ENCODE measurements around the gene POGZ.

POGZ gene

DNA sequence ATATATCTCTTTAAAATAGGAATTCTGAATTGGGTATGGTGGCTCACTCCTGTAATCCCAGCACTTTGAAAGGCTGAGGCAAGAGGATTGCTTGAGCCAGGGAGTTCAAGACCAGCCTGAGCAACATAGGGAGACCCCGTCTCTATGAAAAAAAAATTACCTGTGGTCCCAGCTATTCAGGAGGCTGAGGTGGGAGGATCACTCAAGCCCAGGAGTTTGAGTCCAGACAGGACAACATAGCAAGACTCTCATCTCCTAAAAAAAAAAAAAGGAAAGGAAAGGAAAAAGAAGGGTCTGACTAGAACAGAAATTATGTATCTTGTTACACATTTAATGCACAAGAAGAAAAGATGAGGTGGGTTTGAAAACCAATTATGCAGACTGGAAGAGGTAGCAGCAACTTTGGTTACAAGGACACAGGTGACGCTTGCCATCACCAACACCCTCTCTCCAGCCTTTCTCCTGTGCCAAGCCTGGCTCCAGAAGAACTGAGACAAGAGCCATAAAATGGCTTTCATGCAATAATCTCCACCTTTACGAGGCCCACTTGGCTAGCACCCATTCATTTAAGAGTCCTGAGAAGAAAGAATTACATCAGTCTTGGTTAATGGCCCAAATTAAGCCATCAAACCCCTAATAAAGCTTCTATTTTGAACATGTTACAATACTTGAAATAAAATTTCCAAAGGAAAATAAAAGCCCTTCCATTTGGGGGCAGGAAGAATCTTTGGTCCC, 82.0 kb downstream of the POGZ start:
- ATAC-seq = no peak
- no peak for TF ChIP-seq ZC3H10 (CRISPR knock-in tag; IDR thresholded peaks at IDR 0.05)

DNA sequence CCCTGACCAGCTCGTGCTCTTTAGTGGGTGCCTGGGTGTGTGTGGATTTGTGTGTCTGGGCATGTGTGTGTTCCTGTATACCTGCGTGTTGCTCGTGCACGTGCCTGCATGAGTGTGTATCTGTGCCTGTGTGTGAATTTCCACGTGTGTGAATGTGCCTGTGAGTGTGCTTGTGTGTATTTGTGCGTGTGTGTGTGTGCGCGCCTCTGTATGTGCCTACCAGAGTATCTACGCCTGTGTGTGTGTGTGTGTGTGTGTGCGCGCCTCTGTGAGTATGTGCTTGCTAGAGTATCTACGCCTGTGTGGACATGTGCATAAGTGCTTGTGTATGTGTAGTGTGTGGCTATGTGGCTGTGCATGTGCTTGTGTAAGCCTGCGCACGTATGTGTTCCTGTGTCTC, 86.1 kb downstream of the POGZ start:
- no peak for ATAC-seq
- TF ChIP-seq ZC3H10 (CRISPR knock-in tag; IDR thresholded peaks at IDR 0.05) (no peak), OSR1 (CRISPR knock-in tag; IDR thresholded peaks at IDR 0.05) (no peak), ESRRG (CRISPR knock-in tag; IDR thresholded peaks at IDR 0.05) (no peak)
- TF ChIP-seq, protein P1, sequence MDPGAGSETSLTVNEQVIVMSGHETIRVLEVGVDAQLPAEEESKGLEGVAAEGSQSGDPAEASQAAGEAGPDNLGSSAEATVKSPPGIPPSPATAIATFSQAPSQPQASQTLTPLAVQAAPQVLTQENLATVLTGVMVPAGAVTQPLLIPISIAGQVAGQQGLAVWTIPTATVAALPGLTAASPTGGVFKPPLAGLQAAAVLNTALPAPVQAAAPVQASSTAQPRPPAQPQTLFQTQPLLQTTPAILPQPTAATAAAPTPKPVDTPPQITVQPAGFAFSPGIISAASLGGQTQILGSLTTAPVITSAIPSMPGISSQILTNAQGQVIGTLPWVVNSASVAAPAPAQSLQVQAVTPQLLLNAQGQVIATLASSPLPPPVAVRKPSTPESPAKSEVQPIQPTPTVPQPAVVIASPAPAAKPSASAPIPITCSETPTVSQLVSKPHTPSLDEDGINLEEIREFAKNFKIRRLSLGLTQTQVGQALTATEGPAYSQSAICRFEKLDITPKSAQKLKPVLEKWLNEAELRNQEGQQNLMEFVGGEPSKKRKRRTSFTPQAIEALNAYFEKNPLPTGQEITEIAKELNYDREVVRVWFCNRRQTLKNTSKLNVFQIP (CRISPR knock-in tag; IDR thresholded peaks at IDR 0.05; ENCODE audit: borderline replicate concordance, low read depth) = no peak
- TF ChIP-seq, protein P2, sequence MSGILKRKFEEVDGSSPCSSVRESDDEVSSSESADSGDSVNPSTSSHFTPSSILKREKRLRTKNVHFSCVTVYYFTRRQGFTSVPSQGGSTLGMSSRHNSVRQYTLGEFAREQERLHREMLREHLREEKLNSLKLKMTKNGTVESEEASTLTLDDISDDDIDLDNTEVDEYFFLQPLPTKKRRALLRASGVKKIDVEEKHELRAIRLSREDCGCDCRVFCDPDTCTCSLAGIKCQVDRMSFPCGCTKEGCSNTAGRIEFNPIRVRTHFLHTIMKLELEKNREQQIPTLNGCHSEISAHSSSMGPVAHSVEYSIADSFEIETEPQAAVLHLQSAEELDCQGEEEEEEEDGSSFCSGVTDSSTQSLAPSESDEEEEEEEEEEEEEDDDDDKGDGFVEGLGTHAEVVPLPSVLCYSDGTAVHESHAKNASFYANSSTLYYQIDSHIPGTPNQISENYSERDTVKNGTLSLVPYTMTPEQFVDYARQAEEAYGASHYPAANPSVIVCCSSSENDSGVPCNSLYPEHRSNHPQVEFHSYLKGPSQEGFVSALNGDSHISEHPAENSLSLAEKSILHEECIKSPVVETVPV (CRISPR knock-in tag; IDR thresholded peaks at IDR 0.05) = no peak

DNA sequence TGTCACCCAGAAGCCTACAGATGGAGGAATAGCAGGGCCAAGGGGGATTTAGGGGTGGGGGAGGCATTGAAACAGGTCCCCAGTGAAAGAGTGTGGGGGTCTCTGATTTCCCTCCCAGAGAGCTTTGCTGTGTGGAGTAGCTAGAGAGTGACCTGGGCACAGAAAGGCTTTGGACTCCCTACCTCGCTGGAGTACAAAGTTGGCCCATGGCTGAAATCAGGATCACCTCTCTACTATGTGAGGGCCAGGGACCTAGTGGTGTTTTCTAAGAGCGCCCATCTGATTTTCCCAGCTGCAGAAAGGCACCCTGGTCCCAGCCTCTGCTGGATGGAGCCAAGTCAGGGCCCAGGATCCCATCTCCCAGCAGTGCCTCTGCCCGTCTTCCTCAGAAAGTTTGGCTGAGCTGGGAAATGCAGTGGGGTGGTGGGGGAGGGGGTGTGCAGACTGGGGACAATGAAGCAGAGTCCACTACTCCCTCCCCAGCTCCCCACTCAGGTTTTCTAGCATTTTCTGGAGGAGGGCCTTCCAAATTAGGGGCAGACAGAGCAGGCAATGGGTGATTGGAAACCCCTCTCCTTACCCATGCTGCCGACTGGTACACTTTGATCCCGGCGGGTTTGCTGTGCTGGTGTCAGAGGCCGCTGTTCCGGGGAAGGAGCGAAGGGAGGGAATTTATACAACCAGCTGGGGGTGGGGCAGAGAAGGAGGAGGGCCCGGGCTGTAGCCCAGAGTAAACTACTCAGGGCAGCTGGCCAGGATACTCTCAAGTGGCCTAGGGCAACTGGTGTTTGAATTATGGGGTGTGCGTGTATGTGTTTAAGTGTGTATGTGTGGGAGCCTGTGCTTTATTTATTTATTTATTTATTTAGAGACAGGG, 87.0 kb downstream of the POGZ start, which contains the start of gene SELENBP1:
Gene SELENBP1, minus strand, starts transcription at position 648 of the 877 bp plus-strand sequence. Its CDS starts 64 bp downstream, at position 584.
- TF ChIP-seq ARNTL (CRISPR knock-in tag; IDR thresholded peaks at IDR 0.05; ENCODE audit: borderline replicate concordance, low read depth) = no peak
- TF ChIP-seq ZFP30 (CRISPR knock-in tag; IDR thresholded peaks at IDR 0.05) = no peak
- TF ChIP-seq TOX (CRISPR knock-in tag; IDR thresholded peaks at IDR 0.05; ENCODE audit: borderline replicate concordance) = no peak

DNA sequence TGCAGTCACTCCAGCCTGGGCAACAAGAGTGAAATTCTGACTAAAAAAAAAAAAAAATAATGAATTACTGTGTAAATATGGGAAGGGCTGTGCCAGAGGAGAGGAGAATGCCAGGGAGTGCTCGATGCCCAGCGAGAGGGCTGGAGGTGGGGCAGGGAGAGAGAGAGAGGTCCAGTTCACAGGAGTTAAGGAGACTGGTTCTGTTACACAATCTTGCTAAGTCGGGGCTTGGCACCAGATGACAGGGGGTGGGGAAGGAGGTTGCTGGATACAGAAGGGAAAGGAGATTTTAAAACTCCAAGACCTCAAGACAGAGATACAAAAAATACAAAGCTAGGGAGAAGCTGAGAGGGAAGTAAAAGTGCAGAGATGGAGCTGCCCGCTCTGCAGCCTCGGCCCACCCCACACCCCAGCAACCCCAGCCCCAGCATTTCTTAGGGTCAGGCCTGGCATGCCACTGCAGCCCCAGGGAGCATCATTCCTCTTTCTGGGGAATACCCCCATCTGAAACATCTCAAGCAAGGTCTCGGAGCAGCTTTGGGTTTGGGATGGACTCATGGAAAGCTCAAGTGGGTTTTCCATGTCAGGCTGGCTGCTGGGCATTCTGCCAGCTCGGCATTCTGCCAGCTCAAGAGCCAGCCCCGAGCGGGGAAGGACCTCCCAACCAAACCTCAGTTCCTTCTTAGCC, 87.8 kb downstream of the POGZ start:
- ATAC-seq = peak; percentile 34
- TF ChIP-seq ZC3H10 (CRISPR knock-in tag; IDR thresholded peaks at IDR 0.05) = no peak
- TF ChIP-seq, protein P3, sequence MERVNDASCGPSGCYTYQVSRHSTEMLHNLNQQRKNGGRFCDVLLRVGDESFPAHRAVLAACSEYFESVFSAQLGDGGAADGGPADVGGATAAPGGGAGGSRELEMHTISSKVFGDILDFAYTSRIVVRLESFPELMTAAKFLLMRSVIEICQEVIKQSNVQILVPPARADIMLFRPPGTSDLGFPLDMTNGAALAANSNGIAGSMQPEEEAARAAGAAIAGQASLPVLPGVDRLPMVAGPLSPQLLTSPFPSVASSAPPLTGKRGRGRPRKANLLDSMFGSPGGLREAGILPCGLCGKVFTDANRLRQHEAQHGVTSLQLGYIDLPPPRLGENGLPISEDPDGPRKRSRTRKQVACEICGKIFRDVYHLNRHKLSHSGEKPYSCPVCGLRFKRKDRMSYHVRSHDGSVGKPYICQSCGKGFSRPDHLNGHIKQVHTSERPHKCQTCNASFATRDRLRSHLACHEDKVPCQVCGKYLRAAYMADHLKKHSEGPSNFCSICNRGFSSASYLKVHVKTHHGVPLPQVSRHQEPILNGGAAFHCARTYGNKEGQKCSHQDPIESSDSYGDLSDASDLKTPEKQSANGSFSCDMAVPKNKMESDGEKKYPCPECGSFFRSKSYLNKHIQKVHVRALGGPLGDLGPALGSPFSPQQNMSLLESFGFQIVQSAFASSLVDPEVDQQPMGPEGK (CRISPR knock-in tag; IDR thresholded peaks at IDR 0.05; ENCODE audit: borderline replicate concordance) = no peak

More for the DNA sequence above, 87.0 kb downstream of the POGZ start, which contains the start of gene SELENBP1:
- ATAC-seq = peak; percentile 27

DNA sequence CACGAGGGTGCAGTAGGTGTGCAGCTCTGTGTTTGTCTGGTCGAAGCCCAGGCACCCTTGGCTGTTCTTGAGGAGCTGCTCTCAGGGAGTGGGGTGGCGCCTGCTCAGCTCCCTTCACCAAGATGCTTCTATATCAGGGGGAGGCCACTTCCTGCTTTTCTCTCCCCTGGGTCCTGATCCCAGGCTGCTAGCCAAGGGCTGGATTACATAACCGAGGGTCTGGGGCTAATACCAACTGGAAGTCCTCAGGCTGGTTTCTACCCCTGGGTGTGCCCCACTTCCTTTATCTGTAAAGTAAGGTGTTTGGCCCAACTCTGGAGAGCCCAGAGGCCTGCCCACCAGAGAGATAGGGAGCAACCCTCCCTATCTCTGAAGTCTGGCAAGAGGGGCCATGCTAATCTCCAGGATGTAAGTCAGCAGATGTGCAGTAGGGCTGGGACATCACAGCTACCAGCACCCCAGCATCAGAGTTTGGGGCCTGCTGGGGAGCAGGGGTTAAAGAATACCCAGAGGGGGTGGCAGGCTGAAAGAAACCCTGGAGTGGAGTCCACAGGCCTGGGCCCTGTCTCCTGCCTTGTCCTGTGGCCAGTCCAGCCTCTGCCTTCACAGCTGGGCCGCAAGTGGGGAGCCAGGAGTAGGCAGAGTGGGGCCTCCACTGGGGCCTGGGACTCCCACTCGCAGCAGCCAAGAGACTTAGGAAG, 88.9 kb downstream of the POGZ start:
- ATAC-seq = no peak
- TF ChIP-seq PPARA (CRISPR knock-in tag; IDR thresholded peaks at IDR 0.05; ENCODE audit: borderline replicate concordance) (no peak), TOX (CRISPR knock-in tag; IDR thresholded peaks at IDR 0.05; ENCODE audit: borderline replicate concordance) (no peak)

DNA sequence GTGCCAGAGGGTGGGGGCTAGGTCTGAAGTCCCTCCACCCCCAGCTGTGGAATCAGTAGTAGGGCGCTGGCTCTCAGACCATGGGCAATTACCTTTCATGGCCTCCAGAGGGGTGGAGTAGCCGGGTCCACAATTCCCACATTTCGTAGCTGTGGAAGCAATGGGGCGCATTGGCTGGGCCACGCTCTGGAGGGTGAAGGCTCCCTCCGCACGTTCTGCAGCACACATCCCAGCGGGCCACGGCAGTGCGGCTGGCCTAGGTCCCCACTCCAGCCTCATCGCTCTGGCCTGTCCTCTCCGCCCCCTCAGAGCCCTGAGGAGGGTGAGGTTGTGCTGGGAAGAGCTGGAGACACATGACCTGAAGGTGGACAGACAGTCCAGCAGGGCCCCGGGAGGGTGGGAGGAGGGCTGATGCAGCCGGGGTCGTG, 89.7 kb downstream of the POGZ start:
- ATAC-seq = no peak
- TF ChIP-seq TOX (CRISPR knock-in tag; IDR thresholded peaks at IDR 0.05; ENCODE audit: borderline replicate concordance) = no peak
- no peak for TF ChIP-seq BACH2 (CRISPR knock-in tag; IDR thresholded peaks at IDR 0.05; ENCODE audit: borderline replicate concordance)
- no peak for TF ChIP-seq GLIS3 (CRISPR knock-in tag; IDR thresholded peaks at IDR 0.05)
- no peak for TF ChIP-seq ZFP3 (CRISPR knock-in tag; IDR thresholded peaks at IDR 0.05)
- no peak for TF ChIP-seq PPARA (CRISPR knock-in tag; IDR thresholded peaks at IDR 0.05; ENCODE audit: borderline replicate concordance)
- TF ChIP-seq, protein P1 (CRISPR knock-in tag; IDR thresholded peaks at IDR 0.05; ENCODE audit: borderline replicate concordance, low read depth) = no peak
- TF ChIP-seq ZFP30 (CRISPR knock-in tag; IDR thresholded peaks at IDR 0.05) = no peak
- no peak for TF ChIP-seq ESRRG (CRISPR knock-in tag; IDR thresholded peaks at IDR 0.05)
- TF ChIP-seq, protein P2 (CRISPR knock-in tag; IDR thresholded peaks at IDR 0.05) = no peak
- no peak for TF ChIP-seq CSDC2 (CRISPR knock-in tag; IDR thresholded peaks at IDR 0.05)
- TF ChIP-seq ZNF70 (CRISPR knock-in tag; IDR thresholded peaks at IDR 0.05) = no peak
- no peak for TF ChIP-seq ZNF8 (CRISPR knock-in tag; IDR thresholded peaks at IDR 0.05)
- TF ChIP-seq ISL1 (CRISPR knock-in tag; IDR thresholded peaks at IDR 0.05) = no peak

Measured in SK-N-SH treated with all-trans-retinoic acid at 6 μM for 48 hours (cell line).